HepG2 (cell line): ENCODE data around the gene CTSS.

Experiments used
- IRF9 ChIP-seq: sonication (generic); formaldehyde crosslinking; IDR thresholded peaks from 2 replicates; pipeline ENCODE4 v1.8.0; 2022; ENCODE audit warnings: missing genetic modification reagents, mild to moderate bottlenecking, borderline replicate concordance
- RNF2 ChIP-seq: fragments of 450-650 bp; conservative IDR thresholded peaks from 2 replicates; pipeline ENCODE4 v1.6.1; 2016; ENCODE audit warnings: low read depth
- SNAPC5 ChIP-seq: sonication (generic); formaldehyde crosslinking; IDR thresholded peaks from 2 replicates; pipeline ENCODE4 v1.8.1; 2023; ENCODE audit warnings: mild to moderate bottlenecking, missing genetic modification reagents, borderline replicate concordance
- TOPORS ChIP-seq: sonication (generic); formaldehyde crosslinking; IDR thresholded peaks from 2 replicates; pipeline ENCODE4 v1.8.0; 2023; ENCODE audit warnings: mild to moderate bottlenecking, missing genetic modification reagents
- ZBTB37 ChIP-seq: sonication (generic); formaldehyde crosslinking; IDR thresholded peaks from 2 replicates; pipeline ENCODE4 v1.4.0; 2020; ENCODE audit warnings: mild to moderate bottlenecking, missing genetic modification reagents
- ZZZ3 ChIP-seq: sonication (generic); formaldehyde crosslinking; IDR thresholded peaks from 2 replicates; pipeline ENCODE4 v1.4.0; 2020; ENCODE audit warnings: missing genetic modification reagents, mild to moderate bottlenecking, borderline replicate concordance
- TF ChIP-seq, protein P1 (sequence below): IDR thresholded peaks from 2 replicates; pipeline ENCODE4 v1.6.1; 2016
- TF ChIP-seq, protein P2 (sequence below): IDR thresholded peaks from 2 replicates; pipeline ENCODE4 v1.6.1; 2016; ENCODE audit warnings: control low read depth

- TF ChIP-seq, protein P1, sequence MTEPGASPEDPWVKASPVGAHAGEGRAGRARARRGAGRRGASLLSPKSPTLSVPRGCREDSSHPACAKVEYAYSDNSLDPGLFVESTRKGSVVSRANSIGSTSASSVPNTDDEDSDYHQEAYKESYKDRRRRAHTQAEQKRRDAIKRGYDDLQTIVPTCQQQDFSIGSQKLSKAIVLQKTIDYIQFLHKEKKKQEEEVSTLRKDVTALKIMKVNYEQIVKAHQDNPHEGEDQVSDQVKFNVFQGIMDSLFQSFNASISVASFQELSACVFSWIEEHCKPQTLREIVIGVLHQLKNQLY: no peak
- TF ChIP-seq TOPORS (no peak), IRF9 (CRISPR knock-in tag) (no peak), SNAPC5 (CRISPR knock-in tag) (no peak), RNF2 (no peak), ZZZ3 (CRISPR knock-in tag) (no peak), ZBTB37 (no peak)
- TF ChIP-seq, protein P2, sequence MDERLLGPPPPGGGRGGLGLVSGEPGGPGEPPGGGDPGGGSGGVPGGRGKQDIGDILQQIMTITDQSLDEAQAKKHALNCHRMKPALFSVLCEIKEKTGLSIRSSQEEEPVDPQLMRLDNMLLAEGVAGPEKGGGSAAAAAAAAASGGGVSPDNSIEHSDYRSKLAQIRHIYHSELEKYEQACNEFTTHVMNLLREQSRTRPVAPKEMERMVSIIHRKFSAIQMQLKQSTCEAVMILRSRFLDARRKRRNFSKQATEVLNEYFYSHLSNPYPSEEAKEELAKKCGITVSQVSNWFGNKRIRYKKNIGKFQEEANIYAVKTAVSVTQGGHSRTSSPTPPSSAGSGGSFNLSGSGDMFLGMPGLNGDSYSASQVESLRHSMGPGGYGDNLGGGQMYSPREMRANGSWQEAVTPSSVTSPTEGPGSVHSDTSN (CRISPR knock-in tag): no peak
Observed at GRCh38 chr1:150780510-150780909, 14.9 kb upstream of the CTSS start.
